ENCODE results near the gene SDR42E1. TPM values are rescaled to one million over a fixed set of nuclear protein-coding genes. Genes with fewer than 3 reads are reported as not detected.

Gene SDR42E1
- total RNA-seq, 1 experiment from 2014 or later = 17.4 TPM

DNA sequence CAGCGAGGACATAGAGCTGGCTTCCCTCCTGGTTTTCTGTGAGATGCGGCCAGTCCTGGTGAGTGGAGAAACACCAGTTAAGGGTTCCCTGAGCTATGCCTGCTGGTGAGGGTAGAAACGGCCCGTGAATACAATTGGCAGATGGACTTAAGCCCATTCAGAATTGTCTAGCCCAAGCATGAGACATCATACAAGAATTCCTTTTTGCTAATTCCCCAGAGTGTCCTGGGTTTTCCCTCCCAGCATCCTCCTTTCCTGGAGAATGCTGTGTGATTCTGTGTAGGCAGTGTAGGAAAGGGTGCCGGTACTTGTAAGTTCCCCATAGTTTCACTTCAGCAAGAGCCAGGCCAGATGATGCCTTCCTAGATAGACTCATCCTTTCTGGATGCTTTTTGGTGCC, 65.1 kb downstream of the SDR42E1 start:
- no peaks in the 10 kb centered on the region for H3K79me2 ChIP-seq (ENCODE audit: insufficient read depth, low read length)
- CTCF ChIA-PET = no interaction called here

More for the DNA sequence above, 65.1 kb downstream of the SDR42E1 start:
- TF ChIP-seq EGR1 (IDR thresholded peaks at IDR 0.05; ENCODE audit: low read depth) = no peak
- TF ChIP-seq, protein P1, sequence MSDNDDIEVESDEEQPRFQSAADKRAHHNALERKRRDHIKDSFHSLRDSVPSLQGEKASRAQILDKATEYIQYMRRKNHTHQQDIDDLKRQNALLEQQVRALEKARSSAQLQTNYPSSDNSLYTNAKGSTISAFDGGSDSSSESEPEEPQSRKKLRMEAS (IDR thresholded peaks at IDR 0.05) = no peak
- no peak for TF ChIP-seq SIN3A (IDR thresholded peaks at IDR 0.05; ENCODE audit: low read depth)
- TF ChIP-seq TCF7L2 (IDR thresholded peaks at IDR 0.05; ENCODE audit: borderline replicate concordance, extremely low read depth, insufficient read depth, insufficient read length) = no peak
- TF ChIP-seq, protein P2, sequence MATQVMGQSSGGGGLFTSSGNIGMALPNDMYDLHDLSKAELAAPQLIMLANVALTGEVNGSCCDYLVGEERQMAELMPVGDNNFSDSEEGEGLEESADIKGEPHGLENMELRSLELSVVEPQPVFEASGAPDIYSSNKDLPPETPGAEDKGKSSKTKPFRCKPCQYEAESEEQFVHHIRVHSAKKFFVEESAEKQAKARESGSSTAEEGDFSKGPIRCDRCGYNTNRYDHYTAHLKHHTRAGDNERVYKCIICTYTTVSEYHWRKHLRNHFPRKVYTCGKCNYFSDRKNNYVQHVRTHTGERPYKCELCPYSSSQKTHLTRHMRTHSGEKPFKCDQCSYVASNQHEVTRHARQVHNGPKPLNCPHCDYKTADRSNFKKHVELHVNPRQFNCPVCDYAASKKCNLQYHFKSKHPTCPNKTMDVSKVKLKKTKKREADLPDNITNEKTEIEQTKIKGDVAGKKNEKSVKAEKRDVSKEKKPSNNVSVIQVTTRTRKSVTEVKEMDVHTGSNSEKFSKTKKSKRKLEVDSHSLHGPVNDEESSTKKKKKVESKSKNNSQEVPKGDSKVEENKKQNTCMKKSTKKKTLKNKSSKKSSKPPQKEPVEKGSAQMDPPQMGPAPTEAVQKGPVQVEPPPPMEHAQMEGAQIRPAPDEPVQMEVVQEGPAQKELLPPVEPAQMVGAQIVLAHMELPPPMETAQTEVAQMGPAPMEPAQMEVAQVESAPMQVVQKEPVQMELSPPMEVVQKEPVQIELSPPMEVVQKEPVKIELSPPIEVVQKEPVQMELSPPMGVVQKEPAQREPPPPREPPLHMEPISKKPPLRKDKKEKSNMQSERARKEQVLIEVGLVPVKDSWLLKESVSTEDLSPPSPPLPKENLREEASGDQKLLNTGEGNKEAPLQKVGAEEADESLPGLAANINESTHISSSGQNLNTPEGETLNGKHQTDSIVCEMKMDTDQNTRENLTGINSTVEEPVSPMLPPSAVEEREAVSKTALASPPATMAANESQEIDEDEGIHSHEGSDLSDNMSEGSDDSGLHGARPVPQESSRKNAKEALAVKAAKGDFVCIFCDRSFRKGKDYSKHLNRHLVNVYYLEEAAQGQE (IDR thresholded peaks at IDR 0.05; ENCODE audit: low read depth) = no peak
- no peak for TF ChIP-seq ELF1 (IDR thresholded peaks at IDR 0.05; ENCODE audit: borderline replicate concordance, low read depth)
- no peak for TF ChIP-seq FOSL1 (IDR thresholded peaks at IDR 0.05; ENCODE audit: low read depth)
- TF ChIP-seq CBX3 (IDR thresholded peaks at IDR 0.05; ENCODE audit: low read depth) = no peak
- TF ChIP-seq ZNF274 (IDR thresholded peaks at IDR 0.05; ENCODE audit: low read depth, low read length) = no peak
- TF ChIP-seq, protein P3, sequence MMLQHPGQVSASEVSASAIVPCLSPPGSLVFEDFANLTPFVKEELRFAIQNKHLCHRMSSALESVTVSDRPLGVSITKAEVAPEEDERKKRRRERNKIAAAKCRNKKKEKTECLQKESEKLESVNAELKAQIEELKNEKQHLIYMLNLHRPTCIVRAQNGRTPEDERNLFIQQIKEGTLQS (IDR thresholded peaks at IDR 0.05) = no peak
- H4K20me1 ChIP-seq (ENCODE audit: insufficient read depth) = no peaks in the 10 kb centered on the region
- peaks cover 2% of the 10 kb centered on the region in 2 experiments; a peak in 3 of 4 replicates for H3K4me1 ChIP-seq (ENCODE audit: control insufficient read depth in 1 of 2, insufficient read depth in 2 of 2, low read length in 2 of 2)
- peaks cover 4% of the 10 kb centered on the region in 2 experiments; a peak in 2 of 4 replicates for H3K9me3 ChIP-seq (ENCODE audit: control insufficient read depth in 1 of 2, insufficient read depth in 1 of 2, low read depth in 1 of 2, low read length in 2 of 2)
- DNase-seq (ENCODE audit: low read depth, low spot score) = no peak
- BruUV-seq (replicated peaks) = no TSS peak
- H3K27me3 ChIP-seq (ENCODE audit: insufficient read depth, low read length) = no peaks in the 10 kb centered on the region
- no peak overlapping the region for H3K27ac ChIP-seq (ENCODE audit: low read depth, low read length)
- H3K9me2 ChIP-seq (ENCODE audit: insufficient read depth) = no peaks in the 10 kb centered on the region
- H3K9ac ChIP-seq (ENCODE audit: low read length) = no peak overlapping the region
- no peak overlapping the region for H2AFZ ChIP-seq (ENCODE audit: low read depth, low read length, poor library complexity, severe bottlenecking)
- no peaks in the 10 kb centered on the region for H3K36me3 ChIP-seq (ENCODE audit: control insufficient read depth in 1 of 2, insufficient read depth in 2 of 2, low read length in 2 of 2)
- H3K4me2 ChIP-seq (ENCODE audit: low read length) = no peak overlapping the region
- RAD21 ChIA-PET (ENCODE audit: low non-redundant PET in 1 of 2, low total read pairs in 2 of 2, uncharacterized antibody in 2 of 2, unreplicated experiment in 2 of 2) = no interaction called here
- intact Hi-C loops (cut with micrococcal nuclease) = no loop called here
- POLR2A ChIA-PET = no interaction called here
- no peak overlapping the region for H3K4me3 ChIP-seq (replicated peaks in 1 of 2; ENCODE audit: low read depth in 1 of 2, low read length in 2 of 2)
- ATAC-seq = no peak
